Midbrain (tissue), 1 donor: ENCODE results near the gene SOX5.

Experiments
- DNase-seq: peaks from one replicate; lab custom pipeline; 2025; lab: John Stamatoyannopoulos, UW

Gene SOX5

GRCh38 chr12:23484238-23484637, 465.2 kb downstream of the SOX5 start:
- no peak for DNase-seq

- no peak for DNase-seq
Measured at GRCh38 chr12:23482571-23482970, 466.9 kb downstream of the SOX5 start.
